22Rv1 (cell line): ENCODE data around the gene TAF11L9.
"Not testable (repeated sequence)": the region's sequence is repeated elsewhere in the genome, so short reads cannot be mapped to it uniquely, and the experiment has no call there.

Source experiments
- H3K27ac ChIP-seq: fragments of 450-650 bp; 2 replicates; pipeline ENCODE4 v1.5.1; 2017
- CTCF ChIP-seq: fragments of 450-650 bp; IDR thresholded peaks from 2 replicates; pipeline ENCODE4 v1.5.1; 2017; ENCODE audit warnings: mild to moderate bottlenecking
- ZFX ChIP-seq: fragments of 450-650 bp; IDR thresholded peaks from 2 replicates; pipeline ENCODE4 v1.6.1; 2017; ENCODE audit warnings: antibody characterized with exemption, borderline replicate concordance

The TAF11L9 gene

GRCh38 chr5:17594255-17594654, at the start of gene TAF11L9:
Gene TAF11L9, minus strand, starts transcription at chr5:17594394.
- H3K27ac ChIP-seq = not testable (repeated sequence)

- no peak for TF ChIP-seq CTCF
- no peak for TF ChIP-seq ZFX
- H3K27ac ChIP-seq = no peak within 1 kb of the TSS
Measured at GRCh38 chr5:17634160-17634559, 40.0 kb upstream of the TAF11L9 start, which contains the start of gene TAF11L14. Gene TAF11L14, plus strand, starts transcription at chr5:17634460.

GRCh38 chr5:17631788-17632187, 37.6 kb upstream of the TAF11L9 start, which contains the start of gene TAF11L13:
Gene TAF11L13, plus strand, starts transcription at chr5:17632088.
- not testable (repeated sequence) for H3K27ac ChIP-seq

GRCh38 chr5:17625686-17626085, 31.5 kb upstream of the TAF11L9 start:
- H3K27ac ChIP-seq = no peak overlapping the region
- no peak for TF ChIP-seq CTCF
- TF ChIP-seq ZFX = no peak

- no peak for TF ChIP-seq ZFX
- peak; percentile 70 for TF ChIP-seq CTCF
- H3K27ac ChIP-seq = no peak overlapping the region
Measured at GRCh38 chr5:17620627-17621026, 26.4 kb upstream of the TAF11L9 start.

GRCh38 chr5:17619354-17619753, 25.2 kb upstream of the TAF11L9 start:
- no peak overlapping the region for H3K27ac ChIP-seq
- TF ChIP-seq ZFX (no peak), CTCF (no peak)

- H3K27ac ChIP-seq = no peak overlapping the region
- no peak for TF ChIP-seq ZFX
Measured at GRCh38 chr5:17614872-17615605, 20.8 kb upstream of the TAF11L9 start.

- not testable (repeated sequence) for H3K27ac ChIP-seq
Measured at GRCh38 chr5:17610092-17610491, 15.9 kb upstream of the TAF11L9 start, which contains the start of gene TAF11L12. Gene TAF11L12, plus strand, starts transcription at chr5:17610392.

- H3K27ac ChIP-seq = not testable (repeated sequence)
Measured at GRCh38 chr5:17607461-17607860, 13.3 kb upstream of the TAF11L9 start.

GRCh38 chr5:17604951-17605350, 10.8 kb upstream of the TAF11L9 start:
- no peak for TF ChIP-seq CTCF
- TF ChIP-seq ZFX = no peak
- no peak overlapping the region for H3K27ac ChIP-seq

- not testable (repeated sequence) for H3K27ac ChIP-seq
Measured at GRCh38 chr5:17603880-17604279, 9.7 kb upstream of the TAF11L9 start, which contains the start of gene TAF11L11. Gene TAF11L11, plus strand, starts transcription at chr5:17604183.

GRCh38 chr5:17597728-17598127, 3.5 kb upstream of the TAF11L9 start, which contains the start of gene TAF11L10:
Gene TAF11L10, minus strand, starts transcription at chr5:17597828.
- H3K27ac ChIP-seq = not testable (repeated sequence)

- not testable (repeated sequence) for H3K27ac ChIP-seq
Measured at GRCh38 chr5:17590860-17591259, 3.3 kb downstream of the TAF11L9 start, which contains the start of gene TAF11L8. Gene TAF11L8, minus strand, starts transcription at chr5:17590960.

- not testable (repeated sequence) for H3K27ac ChIP-seq
Measured at GRCh38 chr5:17585658-17586057, 8.5 kb downstream of the TAF11L9 start, which contains the start of gene TAF11L7. Gene TAF11L7, minus strand, starts transcription at chr5:17585758.
